ENCODE data around the gene MAGI2. TPM values are rescaled to one million over a fixed set of nuclear protein-coding genes. Genes with fewer than 3 reads are reported as not detected.
"Not testable (repeated sequence)": the region's sequence is repeated elsewhere in the genome, so short reads cannot be mapped to it uniquely, and the experiment has no call there.

The MAGI2 gene
- total RNA-seq, 1 donor from 2014 or later, result 6.9 TPM

- Histone ChIP-seq H3K4me1 (no peaks in the 10 kb centered on the region), H3K36me3 (no peaks in the 10 kb centered on the region), H3K4me3 (no peak overlapping the region), H3K9me3 (no peaks in the 10 kb centered on the region), H3K27ac (no peak overlapping the region), H3K27me3 (no peaks in the 10 kb centered on the region)
- DNase-seq (ENCODE audit: extremely low spot score in 2 of 2), result no peak
- intact Hi-C loops (cut with DNase I), result no loop called here
- TF ChIP-seq POLR2A (IDR thresholded peaks at IDR 0.05), result no peak
- no peak for TF ChIP-seq POLR2AphosphoS5 (IDR thresholded peaks at IDR 0.05; ENCODE audit: insufficient read depth in 1 of 2, low read depth in 1 of 2)
These were observed 1154.4 kb downstream of the MAGI2 start for GRCh38 chr7:78299088-78299487.

DNA sequence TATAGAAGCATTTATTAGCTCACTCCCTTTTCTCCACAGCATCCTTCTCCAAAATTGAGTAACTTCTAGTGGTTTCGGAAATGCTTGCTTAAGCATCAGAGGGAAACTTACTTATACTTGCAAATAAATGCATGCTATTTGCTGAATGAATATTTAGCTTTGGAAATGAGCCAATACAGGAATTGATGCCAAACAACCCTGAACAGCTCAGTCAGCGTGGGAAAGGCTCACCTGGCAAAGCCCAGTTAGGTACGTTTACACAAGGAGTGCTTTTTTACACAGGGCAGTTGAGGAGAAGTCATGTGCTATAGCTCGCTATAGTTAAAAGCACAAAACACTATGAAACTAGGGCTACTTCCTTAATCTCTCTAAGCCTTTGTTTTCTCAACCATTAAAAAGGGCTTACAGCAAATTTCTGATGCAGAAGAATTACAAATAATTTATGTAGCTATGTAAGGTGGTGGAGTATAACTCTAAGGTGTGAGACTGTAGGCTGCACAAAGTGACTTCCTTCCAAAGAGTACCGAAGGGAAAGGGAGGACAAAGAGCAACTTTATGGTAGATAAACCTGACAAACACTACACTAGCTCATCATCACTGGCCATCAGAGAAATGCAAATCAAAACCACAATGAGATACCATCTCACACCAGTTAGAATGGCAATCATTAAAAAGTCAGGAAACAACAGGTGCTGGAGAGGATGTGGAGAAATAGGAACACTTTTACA, 1156.7 kb downstream of the MAGI2 start:
- intact Hi-C loops (cut with DNase I), result no loop called here
- H3K36me3 ChIP-seq, result no peaks in the 10 kb centered on the region
- H3K27ac ChIP-seq, result no peak overlapping the region

GRCh38 chr7:78296046-78296597, 1157.3 kb downstream of the MAGI2 start:
- Histone ChIP-seq H3K27me3 (no peaks in the 10 kb centered on the region), H3K9me3 (no peaks in the 10 kb centered on the region), H3K4me3 (no peak overlapping the region), H3K36me3 (no peaks in the 10 kb centered on the region), H3K27ac (no peak overlapping the region), H3K4me1 (no peaks in the 10 kb centered on the region)
- no peak for DNase-seq (ENCODE audit: extremely low spot score in 2 of 2)
- no peak for TF ChIP-seq POLR2A (IDR thresholded peaks at IDR 0.05)
- intact Hi-C loops (cut with DNase I), result no loop called here

More for the DNA sequence above, 1156.7 kb downstream of the MAGI2 start:
- Histone ChIP-seq H3K9me3 (no peaks in the 10 kb centered on the region), H3K4me1 (no peaks in the 10 kb centered on the region), H3K4me3 (no peak overlapping the region), H3K27me3 (no peaks in the 10 kb centered on the region)
- TF ChIP-seq, protein P1, sequence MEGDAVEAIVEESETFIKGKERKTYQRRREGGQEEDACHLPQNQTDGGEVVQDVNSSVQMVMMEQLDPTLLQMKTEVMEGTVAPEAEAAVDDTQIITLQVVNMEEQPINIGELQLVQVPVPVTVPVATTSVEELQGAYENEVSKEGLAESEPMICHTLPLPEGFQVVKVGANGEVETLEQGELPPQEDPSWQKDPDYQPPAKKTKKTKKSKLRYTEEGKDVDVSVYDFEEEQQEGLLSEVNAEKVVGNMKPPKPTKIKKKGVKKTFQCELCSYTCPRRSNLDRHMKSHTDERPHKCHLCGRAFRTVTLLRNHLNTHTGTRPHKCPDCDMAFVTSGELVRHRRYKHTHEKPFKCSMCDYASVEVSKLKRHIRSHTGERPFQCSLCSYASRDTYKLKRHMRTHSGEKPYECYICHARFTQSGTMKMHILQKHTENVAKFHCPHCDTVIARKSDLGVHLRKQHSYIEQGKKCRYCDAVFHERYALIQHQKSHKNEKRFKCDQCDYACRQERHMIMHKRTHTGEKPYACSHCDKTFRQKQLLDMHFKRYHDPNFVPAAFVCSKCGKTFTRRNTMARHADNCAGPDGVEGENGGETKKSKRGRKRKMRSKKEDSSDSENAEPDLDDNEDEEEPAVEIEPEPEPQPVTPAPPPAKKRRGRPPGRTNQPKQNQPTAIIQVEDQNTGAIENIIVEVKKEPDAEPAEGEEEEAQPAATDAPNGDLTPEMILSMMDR (IDR thresholded peaks at IDR 0.05), result no peak
- no peak for TF ChIP-seq POLR2AphosphoS5 (IDR thresholded peaks at IDR 0.05; ENCODE audit: insufficient read depth in 1 of 2, low read depth in 1 of 2)
- TF ChIP-seq POLR2A (IDR thresholded peaks at IDR 0.05), result no peak
- no peak for DNase-seq (ENCODE audit: extremely low spot score in 2 of 2)

DNA sequence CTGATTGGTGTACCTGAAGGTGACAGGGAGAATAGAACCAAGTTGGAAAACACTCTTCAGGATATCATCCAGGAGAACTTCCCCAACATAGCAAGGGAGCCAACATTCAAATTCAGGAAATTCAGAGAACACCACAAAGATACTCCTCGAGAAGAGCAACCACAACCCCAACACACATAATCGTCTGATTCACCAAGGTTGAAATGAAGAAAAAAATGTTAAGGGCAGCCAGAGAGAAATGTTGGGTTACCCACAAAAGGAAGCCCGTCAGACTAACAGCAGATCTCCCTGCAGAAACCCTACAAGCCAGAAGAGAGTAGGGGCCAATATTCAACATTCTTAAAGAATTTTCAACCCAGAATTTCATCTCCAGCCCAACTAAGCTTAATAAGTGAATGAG, 1164.0 kb downstream of the MAGI2 start:
- intact Hi-C loops (cut with DNase I); H3K4me1 ChIP-seq; H3K9me3 ChIP-seq; H3K27me3 ChIP-seq; H3K27ac ChIP-seq; DNase-seq (ENCODE audit: extremely low spot score in 2 of 2); H3K4me3 ChIP-seq; H3K36me3 ChIP-seq: not testable (repeated sequence)

- H3K27ac ChIP-seq, result no peak overlapping the region
- no peaks in the 10 kb centered on the region for H3K9me3 ChIP-seq
- H3K4me3 ChIP-seq, result no peak overlapping the region
- no peaks in the 10 kb centered on the region for H3K36me3 ChIP-seq
- H3K27me3 ChIP-seq, result no peaks in the 10 kb centered on the region
- no peak for DNase-seq (ENCODE audit: extremely low spot score in 2 of 2)
- no peak for TF ChIP-seq POLR2AphosphoS5 (IDR thresholded peaks at IDR 0.05; ENCODE audit: insufficient read depth in 1 of 2, low read depth in 1 of 2)
- no peak for TF ChIP-seq POLR2A (IDR thresholded peaks at IDR 0.05)
- intact Hi-C loops (cut with DNase I), result no loop called here
- H3K4me1 ChIP-seq, result no peaks in the 10 kb centered on the region
These were observed 1168.5 kb downstream of the MAGI2 start for GRCh38 chr7:78284945-78285344.

GRCh38 chr7:78280276-78280675, 1173.2 kb downstream of the MAGI2 start:
- Histone ChIP-seq H3K9me3 (no peaks in the 10 kb centered on the region), H3K4me3 (no peak overlapping the region), H3K27me3 (no peaks in the 10 kb centered on the region), H3K36me3 (no peaks in the 10 kb centered on the region), H3K27ac (no peak overlapping the region), H3K4me1 (no peaks in the 10 kb centered on the region)
- DNase-seq (ENCODE audit: extremely low spot score in 2 of 2), result no peak
- intact Hi-C loops (cut with DNase I), result no loop called here
- TF ChIP-seq POLR2AphosphoS5 (IDR thresholded peaks at IDR 0.05; ENCODE audit: insufficient read depth in 1 of 2, low read depth in 1 of 2), result no peak
- TF ChIP-seq POLR2A (IDR thresholded peaks at IDR 0.05), result no peak
- TF ChIP-seq, protein P1 (IDR thresholded peaks at IDR 0.05), result no peak

GRCh38 chr7:78279457-78279856, 1174.0 kb downstream of the MAGI2 start:
- Histone ChIP-seq H3K4me3 (no peak overlapping the region), H3K4me1 (no peaks in the 10 kb centered on the region)
- intact Hi-C loops (cut with DNase I), result no loop called here

More at GRCh38 chr7:78279457-78279856, 1174.0 kb downstream of the MAGI2 start:
- H3K27me3 ChIP-seq, result no peaks in the 10 kb centered on the region
- H3K9me3 ChIP-seq, result no peaks in the 10 kb centered on the region
- no peaks in the 10 kb centered on the region for H3K36me3 ChIP-seq
- H3K27ac ChIP-seq, result no peak overlapping the region
- DNase-seq (ENCODE audit: extremely low spot score in 2 of 2), result no peak
- TF ChIP-seq POLR2AphosphoS5 (IDR thresholded peaks at IDR 0.05; ENCODE audit: insufficient read depth in 1 of 2, low read depth in 1 of 2) (no peak), POLR2A (IDR thresholded peaks at IDR 0.05) (no peak)
- TF ChIP-seq, protein P1 (IDR thresholded peaks at IDR 0.05), result no peak
